HEK293T (cell line): ENCODE results near the gene CTDSPL.
"Not testable (repeated sequence)": the region's sequence is repeated elsewhere in the genome, so short reads cannot be mapped to it uniquely, and the experiment has no call there.

Experiments
- ARNT ChIP-seq: fragments of 450-650 bp; IDR thresholded peaks from 2 replicates; pipeline ENCODE4 v1.6.1; 2017; ENCODE audit warnings: mild to moderate bottlenecking
- BHLHE40 ChIP-seq: fragments of 450-650 bp; IDR thresholded peaks from 2 replicates; pipeline ENCODE4 v1.6.1; 2016; ENCODE audit warnings: mild to moderate bottlenecking, moderate library complexity, borderline replicate concordance
- CTBP1 ChIP-seq: fragments of 450-650 bp; IDR thresholded peaks from 2 replicates; pipeline ENCODE4 v1.6.1; 2016; ENCODE audit warnings: borderline replicate concordance
- ELF4 ChIP-seq: fragments of 450-650 bp; IDR thresholded peaks from 2 replicates; pipeline ENCODE4 v1.6.1; 2017; ENCODE audit warnings: antibody characterized with exemption
- FOXA1 ChIP-seq: fragments of 450-650 bp; IDR thresholded peaks from 2 replicates; pipeline ENCODE4 v1.6.1; 2016; ENCODE audit warnings: mild to moderate bottlenecking
- FOXK2 ChIP-seq: fragments of 450-650 bp; IDR thresholded peaks from 2 replicates; pipeline ENCODE4 v1.6.1; 2016; ENCODE audit warnings: mild to moderate bottlenecking
- FOXM1 ChIP-seq: fragments of 450-650 bp; IDR thresholded peaks from 2 replicates; pipeline ENCODE4 v1.6.1; 2017; ENCODE audit warnings: mild to moderate bottlenecking, borderline replicate concordance
- NFRKB ChIP-seq: fragments of 450-650 bp; IDR thresholded peaks from 2 replicates; pipeline ENCODE4 v1.6.1; 2016; ENCODE audit warnings: mild to moderate bottlenecking, moderate library complexity
- SUZ12 ChIP-seq: fragments of 450-650 bp; IDR thresholded peaks from 2 replicates; pipeline ENCODE4 v1.6.1; 2016; ENCODE audit warnings: mild to moderate bottlenecking
- TARDBP ChIP-seq: fragments of 450-650 bp; IDR thresholded peaks from 2 replicates; pipeline ENCODE4 v1.6.1; 2016
- TF ChIP-seq, protein P1 (sequence below): fragments of 450-650 bp; IDR thresholded peaks from 2 replicates; pipeline ENCODE4 v1.6.1; 2016

DNA sequence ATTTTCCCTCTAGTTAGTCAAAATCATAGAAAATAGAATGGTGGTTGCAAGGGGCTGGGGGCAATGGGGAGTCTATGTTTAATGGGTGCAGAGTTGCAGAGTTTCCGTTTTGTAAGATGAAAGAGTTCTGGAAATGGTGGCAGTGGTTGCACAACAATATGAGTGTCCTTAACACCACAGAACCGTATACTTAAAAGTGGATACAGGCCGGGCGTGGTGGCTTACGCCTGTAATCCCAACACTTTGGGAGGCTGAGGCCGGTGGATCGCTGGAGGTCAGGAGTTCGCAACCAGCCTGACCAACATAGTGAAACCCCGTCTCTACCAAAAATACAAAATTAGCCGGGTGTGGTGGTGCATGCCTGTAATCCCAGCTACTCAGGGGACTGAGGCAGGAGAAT, 126.7 kb downstream of the CTDSPL start:
- not testable (repeated sequence) for TF ChIP-seq FOXK2, ARNT, TARDBP, SUZ12, BHLHE40, FOXA1, NFRKB, ELF4, FOXM1, CTBP1
- TF ChIP-seq, protein P1, sequence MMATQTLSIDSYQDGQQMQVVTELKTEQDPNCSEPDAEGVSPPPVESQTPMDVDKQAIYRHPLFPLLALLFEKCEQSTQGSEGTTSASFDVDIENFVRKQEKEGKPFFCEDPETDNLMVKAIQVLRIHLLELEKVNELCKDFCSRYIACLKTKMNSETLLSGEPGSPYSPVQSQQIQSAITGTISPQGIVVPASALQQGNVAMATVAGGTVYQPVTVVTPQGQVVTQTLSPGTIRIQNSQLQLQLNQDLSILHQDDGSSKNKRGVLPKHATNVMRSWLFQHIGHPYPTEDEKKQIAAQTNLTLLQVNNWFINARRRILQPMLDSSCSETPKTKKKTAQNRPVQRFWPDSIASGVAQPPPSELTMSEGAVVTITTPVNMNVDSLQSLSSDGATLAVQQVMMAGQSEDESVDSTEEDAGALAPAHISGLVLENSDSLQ: not testable (repeated sequence)
